Measurements from ENCODE around the gene CCL18. TPM values are rescaled to one million over a fixed set of nuclear protein-coding genes. Genes with fewer than 3 reads are reported as not detected.

The CCL18 gene
- polyA plus RNA-seq, 1 experiment: not detected

DNA sequence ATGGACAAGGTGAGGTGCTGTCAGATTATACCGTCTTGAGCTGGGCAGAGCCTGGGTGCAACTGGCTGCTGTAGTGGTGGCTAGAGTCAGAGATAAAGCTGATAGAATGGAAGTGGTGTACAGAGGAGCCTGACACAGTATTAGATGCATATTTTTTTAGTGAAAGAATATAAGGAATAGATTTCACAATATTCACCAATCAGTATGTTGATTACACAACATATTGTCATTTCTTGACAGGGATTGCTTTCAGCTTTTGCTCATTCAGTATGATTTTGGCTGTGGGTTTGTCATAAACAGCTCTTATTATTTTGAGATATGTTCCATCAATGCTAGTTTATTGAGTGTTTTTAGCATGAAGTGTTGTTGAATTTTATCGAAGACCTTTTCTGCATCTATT lies 44.6 kb upstream of the CCL18 start:
- Histone ChIP-seq H3K36me3 (ENCODE audit: control insufficient read depth, insufficient read depth, low read length) (no peaks in the 10 kb centered on the region), H3K27me3 (ENCODE audit: control insufficient read depth, insufficient read depth, low read length) (no peaks in the 10 kb centered on the region), H3K4me3 (ENCODE audit: low read depth, low read length) (no peak overlapping the region)
- TF ChIP-seq, protein P1, sequence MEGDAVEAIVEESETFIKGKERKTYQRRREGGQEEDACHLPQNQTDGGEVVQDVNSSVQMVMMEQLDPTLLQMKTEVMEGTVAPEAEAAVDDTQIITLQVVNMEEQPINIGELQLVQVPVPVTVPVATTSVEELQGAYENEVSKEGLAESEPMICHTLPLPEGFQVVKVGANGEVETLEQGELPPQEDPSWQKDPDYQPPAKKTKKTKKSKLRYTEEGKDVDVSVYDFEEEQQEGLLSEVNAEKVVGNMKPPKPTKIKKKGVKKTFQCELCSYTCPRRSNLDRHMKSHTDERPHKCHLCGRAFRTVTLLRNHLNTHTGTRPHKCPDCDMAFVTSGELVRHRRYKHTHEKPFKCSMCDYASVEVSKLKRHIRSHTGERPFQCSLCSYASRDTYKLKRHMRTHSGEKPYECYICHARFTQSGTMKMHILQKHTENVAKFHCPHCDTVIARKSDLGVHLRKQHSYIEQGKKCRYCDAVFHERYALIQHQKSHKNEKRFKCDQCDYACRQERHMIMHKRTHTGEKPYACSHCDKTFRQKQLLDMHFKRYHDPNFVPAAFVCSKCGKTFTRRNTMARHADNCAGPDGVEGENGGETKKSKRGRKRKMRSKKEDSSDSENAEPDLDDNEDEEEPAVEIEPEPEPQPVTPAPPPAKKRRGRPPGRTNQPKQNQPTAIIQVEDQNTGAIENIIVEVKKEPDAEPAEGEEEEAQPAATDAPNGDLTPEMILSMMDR (IDR thresholded peaks at IDR 0.05; ENCODE audit: insufficient read depth, low read depth, low read length): no peak
- CTCF ChIA-PET: no interaction called here
- DNase-seq (ENCODE audit: low read depth): no peak
- POLR2A ChIA-PET: no interaction called here

DNA sequence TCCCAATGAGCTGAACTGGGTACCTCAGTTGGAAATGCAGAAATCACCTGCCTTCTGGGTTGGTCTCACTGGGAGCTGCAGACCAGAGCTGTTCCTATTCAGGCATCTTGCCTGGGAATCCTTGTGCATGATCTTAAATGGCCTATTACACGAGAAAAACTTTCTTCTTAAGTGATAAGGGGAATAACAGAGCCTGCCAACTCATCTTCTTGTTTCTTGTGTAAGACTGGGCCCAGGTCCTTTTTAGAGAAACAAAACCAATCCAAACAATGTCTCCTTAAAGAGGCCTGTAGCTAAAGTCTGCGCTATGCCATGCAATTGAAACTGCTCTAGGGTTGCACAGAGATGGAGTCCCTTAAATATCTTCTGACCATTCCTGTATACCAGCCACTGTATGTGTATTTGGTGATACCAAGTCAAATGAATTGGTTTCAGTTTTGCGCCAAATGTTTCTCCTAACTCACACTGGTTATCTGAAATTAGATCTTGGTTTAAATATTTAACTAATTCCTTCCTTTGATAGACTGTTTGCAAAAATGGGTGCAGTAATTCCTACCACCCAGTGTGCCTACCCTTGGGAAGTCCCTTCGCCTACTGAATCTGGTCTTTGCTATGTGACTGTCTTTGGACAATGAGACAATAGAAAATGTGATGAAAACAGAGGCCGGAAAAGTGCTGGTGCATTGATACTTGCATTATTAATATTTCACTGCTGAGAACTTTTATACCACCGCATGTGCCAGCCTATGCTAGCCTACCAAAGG lies 39.8 kb upstream of the CCL18 start:
- TF ChIP-seq, protein P1 (IDR thresholded peaks at IDR 0.05; ENCODE audit: insufficient read depth, low read depth, low read length): no peak
- H3K4me3 ChIP-seq (ENCODE audit: low read depth, low read length): no peak overlapping the region
- no peaks in the 10 kb centered on the region for H3K36me3 ChIP-seq (ENCODE audit: control insufficient read depth, insufficient read depth, low read length)
- POLR2A ChIA-PET: no interaction called here
- CTCF ChIA-PET: interaction anchor here (0.7 to 1.1 kb wide), 2 partner anchors 19 to 124 kb away, joined by 3 read pairs; no protein-coding TSS in a partner anchor
- no peaks in the 10 kb centered on the region for H3K27me3 ChIP-seq (ENCODE audit: control insufficient read depth, insufficient read depth, low read length)
- no peak for DNase-seq (ENCODE audit: low read depth)

DNA sequence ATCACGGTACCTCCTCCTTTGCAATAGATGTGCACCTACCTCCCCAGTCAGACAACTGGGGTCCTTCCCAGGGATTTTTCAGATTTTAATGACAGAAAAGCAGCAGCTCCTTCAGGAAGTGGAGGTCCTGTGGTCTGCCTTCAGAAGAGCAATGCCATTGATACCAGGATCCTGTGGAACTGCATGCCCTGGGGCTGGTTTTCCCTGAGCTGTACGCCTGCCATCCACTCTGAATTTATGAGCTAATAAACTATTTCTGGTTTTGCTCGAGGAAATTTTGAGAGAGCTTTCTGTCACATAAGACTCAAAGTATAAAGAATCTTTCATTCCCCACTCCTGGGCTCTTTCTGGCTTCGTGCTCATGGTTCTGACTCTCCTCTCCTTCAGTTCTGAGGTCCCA lies 36.3 kb upstream of the CCL18 start:
- ChIA-PET CTCF (no interaction called here), POLR2A (no interaction called here)
- Histone ChIP-seq H3K36me3 (ENCODE audit: control insufficient read depth, insufficient read depth, low read length) (no peaks in the 10 kb centered on the region), H3K4me3 (ENCODE audit: low read depth, low read length) (no peak overlapping the region), H3K27me3 (ENCODE audit: control insufficient read depth, insufficient read depth, low read length) (no peaks in the 10 kb centered on the region)
- TF ChIP-seq, protein P1 (IDR thresholded peaks at IDR 0.05; ENCODE audit: insufficient read depth, low read depth, low read length): no peak
- no peak for DNase-seq (ENCODE audit: low read depth)

DNA sequence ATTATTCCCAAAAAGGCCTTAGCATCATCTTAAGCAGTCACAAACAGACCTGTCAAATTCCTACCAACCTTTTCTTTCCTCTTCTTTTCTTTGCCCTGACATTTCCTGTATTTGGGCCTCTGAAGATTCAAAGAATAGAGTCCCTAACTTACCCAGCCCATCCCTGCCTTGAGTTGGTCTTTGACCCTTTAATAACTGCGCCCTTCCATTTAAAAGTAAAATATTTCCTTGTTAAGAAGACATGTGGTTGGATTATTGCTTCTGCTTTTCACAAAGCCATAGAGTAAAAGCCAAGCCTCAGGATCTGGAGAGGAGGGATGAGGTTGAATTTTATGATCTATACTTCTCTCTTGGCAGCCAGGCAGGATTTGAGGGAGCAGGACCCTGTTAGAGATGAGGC lies 33.1 kb upstream of the CCL18 start:
- Histone ChIP-seq H3K27me3 (ENCODE audit: control insufficient read depth, insufficient read depth, low read length) (no peaks in the 10 kb centered on the region), H3K4me3 (ENCODE audit: low read depth, low read length) (no peak overlapping the region), H3K36me3 (ENCODE audit: control insufficient read depth, insufficient read depth, low read length) (no peaks in the 10 kb centered on the region)
- no peak for DNase-seq (ENCODE audit: low read depth)
- ChIA-PET CTCF (no interaction called here), POLR2A (no interaction called here)
- TF ChIP-seq, protein P1 (IDR thresholded peaks at IDR 0.05; ENCODE audit: insufficient read depth, low read depth, low read length): no peak

DNA sequence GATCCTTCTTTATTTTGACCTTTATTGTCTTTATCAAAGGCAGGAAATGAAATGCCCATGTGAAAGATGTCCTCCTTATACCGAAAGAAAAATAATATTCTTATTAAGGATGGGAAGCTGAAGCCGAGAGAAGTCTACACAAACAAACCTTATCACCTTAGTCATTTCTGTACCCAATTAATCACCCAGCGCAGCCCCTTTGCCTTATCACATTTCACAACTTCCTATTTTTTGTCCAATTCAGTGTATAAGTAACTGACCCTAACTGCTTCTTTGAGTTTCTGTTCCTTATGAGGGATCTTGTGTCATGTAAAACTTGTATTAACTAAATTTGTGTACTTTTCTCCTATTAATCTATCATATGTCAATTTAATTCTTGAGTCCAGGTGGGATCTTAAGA lies 29.9 kb upstream of the CCL18 start:
- POLR2A ChIA-PET: no interaction called here
- Histone ChIP-seq H3K27me3 (ENCODE audit: control insufficient read depth, insufficient read depth, low read length) (no peaks in the 10 kb centered on the region), H3K36me3 (ENCODE audit: control insufficient read depth, insufficient read depth, low read length) (no peaks in the 10 kb centered on the region), H3K4me3 (ENCODE audit: low read depth, low read length) (no peak overlapping the region)
- CTCF ChIA-PET: no interaction called here
- no peak for DNase-seq (ENCODE audit: low read depth)
- TF ChIP-seq, protein P1 (IDR thresholded peaks at IDR 0.05; ENCODE audit: insufficient read depth, low read depth, low read length): no peak
